Left lobe of liver (tissue), 2 donors: Measurements from ENCODE around the gene NACC2. TPM values are rescaled to one million over a fixed set of nuclear protein-coding genes. Genes with fewer than 3 reads are reported as not detected.

Experiments used
- ATAC-seq: fragments of 200-7000 bp; cut with Tn5 transposase; one replicate; pipeline ENCODE4 v1.9.1; 2020; ENCODE audit warnings: mild to moderate bottlenecking, moderate library complexity
- DNase-seq: peaks from one replicate; pipeline ENCODE4 v3.0.0-alpha.2; 2020; ENCODE audit warnings: low spot score
- total RNA-seq: library from RNA; stranded (reverse); gene quantifications from one replicate; pipeline ENCODE4 v1.2.1, GENCODE V29; 2021
- donor health status: DM: no; HTN: no; CAD: no; lungs with moderate emphysema.
- donor health status: DM: no; HTN: yes; CAD: no.

Gene NACC2
- total RNA-seq, 1 donor from 2014 or later: 18.4 TPM

DNA sequence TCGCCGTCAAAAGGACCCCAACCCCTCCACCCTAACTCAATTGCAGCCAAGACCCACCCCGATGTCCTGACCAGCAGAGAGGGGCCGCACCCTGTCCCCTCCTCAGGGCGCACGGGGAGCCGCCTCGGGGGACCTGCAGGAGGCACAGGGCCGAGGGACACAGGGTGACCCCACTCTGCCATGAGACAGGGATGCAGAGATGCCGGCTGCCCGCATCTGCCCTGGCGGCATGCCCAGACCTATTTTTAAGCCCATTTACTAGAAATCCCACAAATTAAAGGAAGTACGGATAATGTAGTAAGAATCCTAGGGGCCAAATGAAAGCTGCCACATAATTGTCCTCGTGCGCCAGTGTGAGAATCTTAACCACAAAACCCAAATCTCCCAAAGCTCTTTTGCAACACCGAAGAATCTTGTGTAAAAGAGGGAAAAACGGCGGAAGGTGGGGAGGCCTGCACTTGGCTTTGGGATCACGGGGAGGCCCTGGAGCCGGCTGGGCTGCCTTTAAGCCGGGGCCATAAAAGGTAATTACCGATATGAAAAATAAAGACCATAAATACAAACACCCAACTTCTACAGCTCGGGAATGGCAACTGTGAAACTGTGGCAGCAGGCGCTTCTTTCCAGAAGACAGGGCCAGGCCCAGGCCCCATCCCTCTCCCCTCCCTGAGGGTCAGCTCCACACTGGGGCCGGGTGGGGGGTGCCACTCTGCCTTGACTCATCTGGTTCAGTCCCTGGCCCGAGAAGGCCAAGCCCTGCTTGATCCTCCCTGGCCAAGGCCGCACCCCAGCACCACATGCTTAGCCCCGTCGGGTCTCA is 35.0 kb downstream of the NACC2 start:
- no peak for ATAC-seq
- peak; percentile 42 for DNase-seq

DNA sequence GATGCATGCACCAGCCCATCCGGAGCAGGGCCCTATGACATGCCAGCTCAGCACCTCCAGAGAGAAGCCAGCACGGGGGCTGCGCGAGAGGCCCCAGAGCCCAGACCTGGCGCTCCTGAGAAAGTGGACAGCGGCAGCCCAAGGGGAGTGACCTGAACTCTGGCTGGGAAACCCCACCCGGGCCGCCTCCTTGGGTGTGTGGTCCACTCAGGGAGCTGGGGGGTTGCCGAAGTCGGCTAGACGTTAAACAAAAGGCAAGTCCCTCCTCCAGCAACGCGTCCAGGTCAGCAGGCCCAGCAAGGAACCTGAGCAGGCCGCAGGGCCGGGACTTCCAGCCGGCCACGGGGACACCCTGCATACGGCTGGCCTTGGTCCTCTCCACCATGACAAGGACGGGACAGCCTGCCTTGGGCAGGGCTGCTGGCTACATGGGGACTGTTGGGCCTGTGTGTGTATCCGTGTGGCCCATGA is 35.7 kb downstream of the NACC2 start:
- DNase-seq (peak; percentile 46), ATAC-seq (peak; percentile 6)

DNA sequence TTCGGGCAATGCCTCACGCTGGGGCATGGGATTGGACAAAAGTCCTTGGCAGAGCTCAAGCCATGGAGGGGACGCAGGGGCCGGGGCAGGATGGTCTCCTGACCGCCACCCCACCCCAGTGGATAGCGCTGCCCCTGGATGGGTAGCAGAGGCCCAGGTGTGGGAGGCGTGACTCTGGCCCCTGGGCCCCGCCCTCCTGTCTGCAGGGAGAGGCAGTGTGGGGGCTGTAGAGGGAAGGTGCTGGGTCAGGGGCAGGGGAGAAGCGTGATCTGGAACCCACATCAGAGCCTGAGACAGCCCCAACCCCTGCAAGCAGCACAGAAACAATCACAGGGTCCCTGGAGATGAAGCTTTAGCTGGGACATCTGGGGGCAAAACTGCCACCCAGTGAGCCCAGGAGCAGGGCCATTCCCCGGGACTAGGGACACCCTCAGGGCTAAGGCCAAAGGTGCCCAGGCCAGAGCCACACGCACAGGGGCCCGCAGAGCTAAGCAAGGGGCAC is 36.2 kb downstream of the NACC2 start:
- DNase-seq (peak; percentile 35), ATAC-seq (no peak)

DNA sequence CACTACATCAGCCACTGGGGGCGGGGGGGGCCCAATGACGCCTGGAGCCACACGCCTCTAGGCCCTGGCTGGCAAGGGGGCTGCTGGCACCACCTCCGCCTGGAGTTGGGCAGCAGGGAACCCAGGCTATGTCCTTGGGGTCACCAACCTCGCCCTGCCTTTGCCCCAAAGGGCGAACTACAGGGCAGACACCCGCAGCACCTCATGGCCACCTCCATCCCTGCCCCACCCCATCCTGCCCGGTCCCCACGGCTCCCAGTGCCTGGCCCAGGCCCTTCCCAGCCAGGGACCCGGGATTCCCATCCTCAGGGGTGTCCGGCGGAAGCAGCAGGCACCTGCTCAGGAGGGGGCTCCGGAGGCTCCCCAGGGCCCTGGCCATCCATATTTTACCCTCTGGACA is 37.0 kb downstream of the NACC2 start:
- ATAC-seq: peak; percentile 6
- peak; percentile 42 for DNase-seq

DNA sequence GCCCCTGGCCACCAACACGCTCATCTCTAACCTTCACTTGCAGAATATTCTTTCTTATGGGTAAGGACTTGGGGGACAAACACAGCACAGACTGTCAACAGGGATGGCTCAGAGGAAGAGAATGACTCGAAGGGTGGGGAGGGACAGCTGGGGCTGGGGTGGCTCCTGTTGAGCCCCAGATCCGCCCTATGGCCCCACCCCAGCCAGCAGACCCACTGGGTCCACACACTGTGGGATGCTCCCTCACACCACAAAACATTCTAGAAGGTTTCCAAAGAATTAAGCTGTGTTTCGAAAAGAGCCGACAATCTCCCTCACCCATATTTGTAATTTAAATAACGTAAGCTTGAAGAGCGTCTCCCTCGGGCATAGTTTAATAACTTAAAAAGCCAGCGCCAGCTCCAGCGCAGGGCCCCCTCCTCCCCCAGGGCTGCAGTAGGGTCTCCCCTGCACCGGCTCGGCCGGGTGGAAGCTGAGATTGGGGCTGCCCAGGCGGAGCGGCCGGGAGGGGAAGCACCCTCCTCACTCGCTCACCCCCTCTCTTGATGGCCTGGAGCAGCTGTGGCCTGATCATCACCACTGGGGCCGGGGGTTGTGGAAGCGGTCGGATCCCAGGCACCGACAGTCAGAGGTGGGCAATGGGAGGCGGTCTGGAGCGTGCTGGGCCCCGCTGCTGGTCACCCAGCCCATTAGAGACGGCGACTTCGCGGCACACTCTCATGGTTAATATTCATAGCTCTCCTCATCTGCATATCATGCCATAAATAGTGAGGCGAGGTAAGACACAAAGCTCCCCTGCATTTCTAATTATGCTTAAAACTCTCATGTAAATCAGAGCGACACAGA is 37.6 kb downstream of the NACC2 start:
- peak; percentile 31 for DNase-seq
- no peak for ATAC-seq

DNA sequence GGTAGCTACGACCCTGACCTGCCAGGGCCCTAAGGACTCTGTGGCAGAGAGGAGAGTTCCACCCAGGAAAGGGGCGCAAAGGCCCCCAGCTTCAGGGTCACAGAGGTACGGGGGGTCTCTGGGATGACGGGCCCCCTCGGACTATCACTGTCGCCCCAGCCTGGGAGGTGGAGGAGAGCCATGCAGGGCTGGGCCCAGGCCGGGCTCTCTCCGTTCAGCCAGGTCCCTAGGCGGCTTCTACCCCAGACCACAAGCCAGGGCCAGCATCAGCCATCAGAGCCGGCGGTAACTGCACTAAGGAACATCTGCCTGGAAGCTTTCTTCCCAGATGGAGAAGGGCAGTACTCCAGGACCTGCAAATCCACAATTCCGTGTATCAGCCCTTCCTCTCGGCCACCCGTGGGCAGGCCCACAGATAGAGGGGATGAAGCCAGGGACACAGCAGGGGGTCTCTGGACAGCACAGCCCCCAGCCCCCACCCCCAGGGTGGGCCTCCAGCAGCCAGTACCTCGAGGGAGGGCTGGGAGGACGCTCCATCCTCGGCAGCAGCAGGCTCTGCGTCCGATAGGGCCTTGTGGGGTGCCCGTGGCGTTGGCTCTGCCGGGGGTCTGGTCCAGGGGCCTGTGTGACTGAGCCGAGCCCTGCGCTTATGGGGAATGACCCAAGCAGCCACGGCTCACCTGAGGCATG is 38.4 kb downstream of the NACC2 start:
- ATAC-seq: no peak
- DNase-seq: no peak

DNA sequence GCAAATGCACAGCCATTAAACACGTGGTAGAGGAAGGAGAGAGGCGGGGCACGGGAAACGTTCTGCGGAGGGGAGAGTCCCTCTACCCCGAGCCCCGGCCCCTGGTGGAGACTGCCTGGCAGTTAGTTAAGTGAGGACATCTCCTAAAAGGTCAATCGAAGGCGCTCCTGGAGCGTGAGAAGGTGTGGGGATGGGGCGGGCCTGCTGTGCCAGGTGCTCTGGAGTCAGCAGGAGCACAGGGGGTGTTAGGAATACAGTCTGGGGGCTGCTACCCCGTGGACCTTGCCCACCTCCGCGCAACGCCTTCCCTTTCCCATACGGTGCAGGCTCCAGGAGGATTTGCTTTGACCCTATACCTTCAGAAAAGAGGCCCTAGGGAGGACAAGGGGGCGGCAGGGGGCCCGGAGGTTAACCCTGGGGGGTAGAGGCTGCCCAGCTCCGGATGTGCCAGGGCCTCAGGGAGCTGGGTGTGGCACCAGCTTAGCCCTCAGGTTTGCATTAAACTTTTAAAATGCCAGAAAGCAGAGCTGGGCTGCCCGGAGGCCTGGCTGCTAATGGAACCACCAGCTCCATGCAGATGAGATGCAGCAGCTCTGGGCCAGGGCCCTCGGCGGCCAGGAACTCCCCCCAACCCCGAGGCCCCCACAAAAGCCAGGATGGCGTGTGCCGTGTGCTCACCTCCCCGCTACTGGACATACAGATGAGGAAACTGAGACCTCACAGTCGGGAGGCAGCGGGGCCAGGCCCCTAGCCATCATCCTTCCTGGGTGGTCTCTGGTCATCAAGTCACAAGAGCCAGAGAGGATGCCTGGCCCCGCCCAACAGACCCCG is 39.2 kb downstream of the NACC2 start:
- DNase-seq: no peak

DNA sequence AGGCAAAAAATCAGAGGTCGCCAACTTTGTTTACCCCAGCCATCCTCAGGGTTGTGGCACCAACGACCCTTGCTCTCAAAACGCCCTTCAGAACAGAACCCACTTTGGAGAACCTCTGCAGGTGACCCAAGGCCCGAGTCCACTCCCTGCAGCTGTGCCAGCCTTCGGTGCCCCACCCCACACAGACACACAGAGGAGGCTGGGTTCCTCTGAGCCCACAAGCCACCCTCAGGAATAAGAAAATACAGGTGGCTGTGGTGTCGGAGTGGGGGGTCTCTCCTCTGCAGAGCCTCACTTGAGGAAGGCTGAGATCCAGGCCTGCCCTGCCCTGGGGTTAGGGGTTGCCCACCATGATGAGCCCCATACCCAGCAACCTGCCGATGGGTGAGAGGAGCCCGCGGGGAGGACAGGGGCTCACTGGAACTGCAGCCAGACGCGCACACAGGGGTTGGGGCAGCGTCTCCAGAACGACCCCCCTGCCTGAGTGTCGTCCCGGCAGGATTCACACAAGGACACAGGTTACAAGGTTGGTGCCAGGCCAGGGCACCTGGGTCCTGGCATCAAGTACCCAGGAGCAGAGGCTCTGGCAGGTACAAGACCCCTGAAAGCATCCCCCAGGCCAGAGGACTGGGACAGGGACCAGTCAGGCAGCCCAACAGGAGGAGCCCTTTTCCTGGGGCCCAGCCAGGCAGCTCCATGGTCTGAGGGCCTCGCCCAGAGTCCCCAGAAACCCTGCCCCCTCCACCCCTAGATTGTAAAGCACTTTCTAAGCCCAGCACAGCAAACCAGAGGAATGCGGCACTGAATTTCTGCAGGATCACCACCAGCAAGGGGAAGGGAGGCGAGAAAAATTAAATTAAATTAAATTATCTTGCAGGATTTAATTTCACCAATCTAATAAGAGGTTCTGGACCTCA is 40.0 kb downstream of the NACC2 start:
- DNase-seq (no peak), ATAC-seq (no peak)

More for the DNA sequence above, 39.2 kb downstream of the NACC2 start:
- ATAC-seq: no peak

DNA sequence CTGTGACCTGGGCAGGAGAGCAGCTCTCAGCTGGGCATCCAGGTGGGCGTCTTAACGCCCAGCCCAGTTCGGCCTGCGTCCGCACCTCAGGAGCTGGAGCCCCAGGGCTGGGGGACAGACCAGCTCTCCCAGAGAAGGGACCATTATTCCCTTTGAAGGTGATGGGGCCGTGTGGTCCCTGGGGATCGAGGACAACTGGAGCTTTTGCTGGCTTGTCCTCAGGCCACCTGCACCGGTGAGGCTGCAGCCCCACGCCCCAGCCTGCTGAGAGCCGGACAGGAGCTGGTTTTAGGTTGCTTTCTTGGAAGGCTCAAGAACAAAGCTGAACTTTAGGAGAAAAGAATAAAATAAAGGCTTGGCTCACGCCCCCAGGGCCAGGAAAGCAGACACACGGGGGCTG is 40.9 kb downstream of the NACC2 start:
- DNase-seq (no peak), ATAC-seq (no peak)

DNA sequence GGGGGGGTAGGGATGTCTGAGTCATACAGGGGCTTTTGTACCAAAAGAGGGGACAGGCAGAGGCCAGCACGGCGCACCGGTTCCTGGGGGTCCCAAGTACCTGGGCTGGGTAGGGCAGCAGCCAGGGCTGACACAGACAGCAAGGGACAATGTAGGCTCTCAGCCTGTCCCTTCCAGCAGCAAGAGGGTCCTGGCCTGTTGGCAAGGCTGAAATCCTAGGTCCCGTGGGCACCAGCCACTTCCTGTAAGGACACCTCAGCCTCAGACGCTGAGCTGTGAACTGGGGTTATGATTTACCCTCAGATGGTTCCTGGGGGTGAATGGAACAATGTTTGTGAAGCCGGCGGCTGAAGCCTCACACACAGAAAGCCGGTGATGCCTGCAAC is 41.3 kb downstream of the NACC2 start:
- DNase-seq: no peak
- no peak for ATAC-seq

DNA sequence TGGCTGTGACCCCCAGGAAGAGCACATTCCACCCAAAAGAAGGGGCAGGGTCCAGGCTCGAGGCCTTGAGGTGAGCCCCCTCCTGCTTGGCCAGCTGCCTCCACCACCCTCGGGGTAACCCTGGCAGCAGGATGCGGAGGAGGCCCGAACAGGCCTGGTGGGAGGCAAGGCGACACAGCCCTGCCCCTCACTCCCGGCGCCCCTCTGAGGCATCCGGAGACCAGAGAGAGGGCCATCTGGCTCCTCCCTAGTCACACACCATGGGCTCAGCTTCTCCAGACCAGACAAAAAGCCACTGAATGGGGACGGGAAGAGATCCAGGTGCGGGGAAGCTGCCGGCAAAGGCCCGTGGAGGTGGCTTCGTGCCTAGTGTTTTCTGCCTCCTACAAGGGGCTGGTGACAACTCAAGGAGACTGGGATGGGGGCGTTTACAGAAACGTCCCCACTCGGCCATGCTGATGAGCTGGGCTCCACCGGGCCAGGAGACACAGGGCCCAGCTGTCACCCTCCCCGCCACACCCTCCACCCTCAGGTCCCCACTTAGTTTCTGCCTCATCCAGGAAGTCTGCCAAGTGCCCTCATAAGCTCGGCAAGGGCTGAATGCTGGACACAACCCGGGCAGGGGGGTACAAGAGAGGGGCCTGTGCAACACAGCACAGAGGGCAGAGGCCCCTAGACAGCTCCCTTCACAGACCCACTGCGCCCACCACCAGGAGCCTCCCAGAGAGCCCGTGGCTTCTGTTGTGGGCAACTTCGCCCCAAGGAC is 41.9 kb downstream of the NACC2 start:
- ATAC-seq (no peak), DNase-seq (no peak)

DNA sequence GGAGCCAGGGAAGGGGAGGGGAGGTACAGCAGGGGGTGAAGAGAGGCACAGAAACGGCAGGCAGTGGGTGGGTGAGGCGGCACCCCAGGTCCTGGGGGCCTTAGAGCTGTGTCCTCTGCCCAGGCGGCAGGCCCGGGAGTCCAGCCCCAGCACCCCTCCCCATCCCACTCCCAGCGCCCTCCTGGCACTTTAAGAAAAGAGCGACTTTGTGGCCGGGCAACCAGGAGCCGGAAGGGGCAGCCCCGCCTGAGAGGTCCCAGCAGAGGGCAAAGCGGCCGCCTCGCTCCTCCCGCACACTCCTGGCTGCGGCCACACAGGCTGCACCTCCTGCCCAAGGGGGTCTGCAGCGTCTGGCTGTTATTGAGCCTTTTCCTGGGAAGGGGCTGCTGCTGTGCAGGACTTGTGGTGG is 42.6 kb downstream of the NACC2 start:
- ATAC-seq (no peak), DNase-seq (peak; percentile 46)

DNA sequence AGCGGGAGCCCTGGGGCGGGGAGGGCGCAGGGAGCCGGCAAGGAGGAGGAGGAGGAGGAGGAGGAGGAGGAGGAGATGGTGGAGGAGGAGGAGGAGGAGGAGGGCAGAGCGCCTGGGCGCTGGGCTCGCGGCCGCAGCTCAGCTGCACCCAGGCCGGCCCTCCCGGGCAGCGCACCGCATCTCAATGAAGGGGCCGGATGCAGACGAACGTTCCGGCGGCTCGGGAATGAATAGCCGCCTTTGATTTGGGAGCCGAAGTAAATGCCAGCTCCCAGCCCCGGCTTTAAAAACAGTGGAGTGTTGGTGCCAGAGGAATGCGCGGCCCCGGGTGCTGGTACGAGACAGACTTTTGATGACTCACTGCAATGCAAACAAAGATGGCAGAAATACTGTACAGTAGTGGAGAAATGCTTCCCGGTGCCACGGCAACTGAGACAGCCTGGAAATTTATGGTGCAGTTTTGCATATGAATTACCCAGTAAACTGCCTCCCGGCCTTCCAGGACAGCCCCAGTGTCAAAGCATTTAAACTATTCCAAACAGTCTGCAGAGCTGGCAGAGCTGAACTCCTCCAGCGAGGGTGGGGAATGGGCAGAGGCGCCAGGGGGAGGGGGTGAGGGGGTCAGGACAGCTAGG is 43.1 kb downstream of the NACC2 start:
- ATAC-seq: peak; percentile 9

DNA sequence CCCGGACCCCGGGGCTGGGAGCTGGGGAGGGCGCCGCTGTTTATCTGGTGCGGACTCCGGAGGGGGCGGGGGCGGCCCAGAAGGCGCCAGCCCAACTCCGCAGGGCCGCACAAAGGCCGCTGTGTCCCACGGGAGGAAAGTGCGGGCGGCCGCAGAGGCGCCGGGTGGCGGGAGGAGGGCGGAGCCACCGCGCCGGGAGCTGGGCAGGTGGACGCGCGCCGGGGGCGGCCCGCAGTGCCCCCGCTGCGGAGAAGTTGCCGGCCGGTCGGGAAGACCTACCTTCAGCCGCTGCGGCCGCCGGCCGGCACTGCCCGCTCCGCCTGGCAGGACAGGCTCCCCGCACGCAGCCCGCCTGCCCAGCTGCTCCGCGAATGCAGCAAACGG is 43.6 kb downstream of the NACC2 start:
- peak; percentile 3 for ATAC-seq
- DNase-seq: peak; percentile 45

More for the DNA sequence above, 43.1 kb downstream of the NACC2 start:
- no peak for DNase-seq

DNA sequence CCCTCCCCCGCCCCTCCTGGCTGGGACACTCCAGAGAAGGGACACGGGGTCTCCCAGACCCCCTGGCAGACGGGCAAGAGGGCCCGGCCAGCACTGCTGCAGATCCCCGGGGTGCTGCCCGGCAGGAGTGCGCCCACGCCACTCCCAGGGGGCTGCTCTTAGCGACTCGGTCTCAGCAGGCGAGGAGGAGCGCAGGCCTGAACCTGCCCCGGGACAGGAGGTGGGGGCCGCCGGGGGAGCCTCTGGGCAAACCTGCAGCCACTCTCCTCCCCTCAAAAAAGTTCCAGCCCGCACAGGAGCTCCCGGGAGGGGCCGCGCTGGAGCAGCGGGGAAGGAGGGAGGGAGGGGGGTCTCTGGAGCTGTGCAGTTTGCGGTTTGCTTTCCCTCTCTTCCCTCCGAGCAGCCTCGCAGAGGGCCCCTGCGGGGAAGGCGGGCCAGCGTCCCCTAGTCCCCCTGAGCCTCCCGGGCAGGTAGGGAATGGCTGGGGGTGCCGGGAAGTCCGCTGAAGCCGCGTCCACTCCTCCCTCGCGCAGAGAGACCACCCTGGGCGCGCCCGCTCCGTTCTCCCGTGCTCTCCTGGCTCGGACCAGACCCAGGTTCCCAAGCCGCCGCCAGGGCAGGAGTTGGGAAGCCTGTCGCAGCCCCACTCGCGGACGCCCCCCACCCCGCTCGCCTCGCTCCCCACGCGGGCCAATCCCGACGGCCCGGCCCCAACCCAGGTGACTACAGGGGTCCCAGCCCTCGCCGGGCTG is 44.2 kb downstream of the NACC2 start:
- ATAC-seq (no peak), DNase-seq (peak; percentile 45)

DNA sequence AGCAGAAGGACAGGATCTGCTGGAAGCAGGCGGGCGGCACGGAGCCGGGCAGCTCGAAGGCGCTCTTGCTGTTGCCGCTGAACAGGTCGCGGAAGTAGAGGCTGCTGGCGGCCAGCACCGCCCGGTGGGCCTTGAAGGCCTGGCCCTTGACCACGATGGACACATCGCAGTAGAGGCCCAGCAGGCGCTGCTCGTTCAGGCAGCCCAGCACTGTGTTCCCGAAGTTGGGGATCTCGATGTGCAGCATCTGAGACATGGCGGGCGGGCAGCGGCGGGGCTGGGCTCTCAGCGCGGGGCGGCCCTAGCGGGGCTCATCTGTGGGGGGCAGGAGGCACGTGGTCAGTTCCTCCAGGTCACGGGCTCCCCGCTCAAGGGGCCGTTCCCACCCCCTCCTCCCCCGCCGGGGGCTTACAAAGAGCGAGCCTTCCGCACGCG is 44.8 kb downstream of the NACC2 start:
- ATAC-seq (no peak), DNase-seq (peak; percentile 45)
